Right kidney (tissue), 1 donor: ENCODE results near the gene OGFRL1.

Source experiments
- DNase-seq: peaks from one replicate; pipeline ENCODE4 v3.0.0-alpha.2; 2016

Gene OGFRL1

DNA sequence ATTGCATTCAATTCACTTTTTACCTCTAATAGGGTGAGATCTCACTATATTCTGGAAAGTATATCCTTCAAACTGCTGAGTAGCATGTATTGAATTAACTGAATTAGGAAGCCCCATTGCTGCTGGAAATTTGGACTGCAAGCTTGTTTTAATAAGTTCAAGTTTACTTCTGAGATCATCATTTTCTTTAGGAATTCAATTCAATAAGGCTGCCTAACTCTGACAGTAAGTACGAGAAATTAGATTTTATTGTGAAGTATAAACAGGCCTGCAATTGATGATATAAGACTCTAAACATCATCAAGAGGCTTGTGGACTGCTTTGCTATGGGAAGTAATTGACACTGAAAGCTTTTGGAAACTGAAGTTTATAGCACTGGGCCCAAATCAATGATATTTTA, 44.4 kb downstream of the OGFRL1 start:
- no peak for DNase-seq

GRCh38 chr6:71333697-71334096, 45.1 kb downstream of the OGFRL1 start:
- no peak for DNase-seq

- no peak for DNase-seq
Observed at GRCh38 chr6:71334768-71335167, 46.2 kb downstream of the OGFRL1 start.

GRCh38 chr6:71335544-71335943, 46.9 kb downstream of the OGFRL1 start:
- no peak for DNase-seq

DNA sequence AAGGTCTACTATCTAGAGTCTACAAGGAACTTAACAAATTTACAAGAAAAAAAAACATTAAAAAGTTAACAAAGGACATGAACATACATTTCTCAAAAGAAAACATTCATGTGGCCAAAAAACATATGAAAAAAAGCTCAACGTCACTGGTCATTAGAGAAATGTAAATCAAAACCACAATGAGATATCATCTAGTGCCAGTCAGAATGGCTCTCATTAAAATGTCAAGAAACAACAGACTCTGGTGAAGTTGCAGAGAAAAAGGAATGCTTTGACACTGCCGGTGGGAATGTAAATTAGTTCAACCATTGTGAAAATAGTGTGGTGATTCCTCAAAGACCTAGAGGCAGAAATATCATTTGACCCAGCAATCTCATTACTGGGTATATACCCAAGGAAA, 48.3 kb downstream of the OGFRL1 start:
- DNase-seq: no peak

DNA sequence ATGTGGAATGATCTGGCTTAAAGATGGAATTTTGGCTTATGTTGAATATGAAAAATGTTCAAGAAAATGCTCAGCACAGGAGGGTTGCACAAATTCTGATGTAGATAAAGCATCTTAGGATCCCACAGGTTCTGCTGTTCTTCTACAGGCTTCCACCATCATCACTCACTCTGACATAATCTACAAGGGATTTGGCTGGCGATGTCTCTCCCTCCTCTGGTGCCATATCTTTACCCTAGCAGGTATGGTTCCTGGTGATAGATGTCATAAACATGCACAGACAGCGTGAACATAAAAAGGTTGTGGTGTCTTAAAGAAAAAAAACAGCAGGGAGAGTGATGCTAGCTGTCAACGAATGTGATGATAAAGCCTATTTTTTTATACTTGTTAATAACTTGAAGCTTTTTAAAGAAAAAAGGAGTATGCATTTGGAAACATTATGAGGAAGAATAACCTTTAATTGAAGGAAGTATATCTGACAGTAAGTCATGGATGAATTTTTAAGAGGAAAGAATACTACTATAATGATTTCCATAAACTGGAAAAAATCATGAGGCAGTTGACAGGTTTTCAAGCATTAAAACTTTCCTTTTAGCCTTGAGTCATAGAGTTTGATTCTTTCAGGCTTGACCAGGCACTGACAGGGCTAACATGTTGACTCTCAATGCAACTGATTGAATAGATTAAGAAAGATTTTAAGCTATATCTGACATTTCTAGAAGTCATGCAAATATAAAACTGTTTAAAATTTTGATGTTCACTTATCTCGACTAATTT, 50.1 kb downstream of the OGFRL1 start:
- no peak for DNase-seq

GRCh38 chr6:71342772-71343171, 54.2 kb downstream of the OGFRL1 start:
- DNase-seq: no peak

GRCh38 chr6:71345476-71346333, 57.1 kb downstream of the OGFRL1 start:
- no peak for DNase-seq

- no peak for DNase-seq
Observed at GRCh38 chr6:71346334-71346694, 57.7 kb downstream of the OGFRL1 start.

- no peak for DNase-seq
Observed at GRCh38 chr6:71347119-71347518, 58.5 kb downstream of the OGFRL1 start.

DNA sequence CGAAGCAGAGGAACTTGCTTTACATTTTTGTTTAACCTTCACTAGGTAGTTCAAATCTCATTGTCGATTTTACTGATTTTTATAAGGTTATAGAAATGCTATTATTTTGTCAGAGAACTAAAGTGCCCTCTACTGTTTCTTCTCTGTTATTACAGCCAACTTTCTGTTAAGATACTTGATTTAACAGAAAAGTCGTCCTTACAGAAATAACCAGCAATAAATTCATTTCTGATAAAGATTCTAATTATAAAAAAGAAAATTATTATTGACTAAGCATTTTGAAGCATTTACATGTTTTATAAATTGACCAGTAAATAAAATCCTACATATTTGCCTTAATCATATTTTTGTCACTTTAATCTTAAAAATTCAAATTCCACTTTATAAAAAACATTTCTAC, 60.8 kb downstream of the OGFRL1 start:
- DNase-seq: no peak

GRCh38 chr6:71349976-71350615, 61.5 kb downstream of the OGFRL1 start:
- DNase-seq: no peak

GRCh38 chr6:71351190-71351589, 62.6 kb downstream of the OGFRL1 start:
- DNase-seq: no peak
